ENCODE data around the gene LCE4A.
"Not testable (repeated sequence)": the region's sequence is repeated elsewhere in the genome, so short reads cannot be mapped to it uniquely, and the experiment has no call there.

The LCE4A gene

DNA sequence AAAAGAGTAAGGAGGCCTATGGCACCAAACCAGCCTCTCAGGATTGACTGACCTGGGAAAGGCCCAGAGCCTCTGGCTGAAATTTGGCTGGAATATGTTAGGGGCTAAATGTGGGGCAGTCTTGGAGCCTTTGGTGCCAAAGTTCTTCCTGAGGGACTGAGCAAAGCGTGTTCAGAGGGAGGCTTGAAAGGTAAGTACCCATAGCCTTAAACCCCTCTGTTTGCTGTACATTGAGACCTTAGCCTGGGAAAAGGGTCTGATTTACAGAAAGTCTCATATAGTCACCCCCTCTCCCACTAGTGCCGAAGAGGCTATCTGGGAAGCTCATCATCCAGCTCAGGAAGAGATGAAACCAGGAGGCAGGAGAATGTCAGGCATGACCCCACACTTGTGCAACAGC is at the start of gene LCE4A:
TSS of gene LCE4A (plus strand) at position 301 of the 400 bp plus-strand sequence. CDS start 916 bp downstream, outside the sequence.
- DNase-seq, result no peak

DNA sequence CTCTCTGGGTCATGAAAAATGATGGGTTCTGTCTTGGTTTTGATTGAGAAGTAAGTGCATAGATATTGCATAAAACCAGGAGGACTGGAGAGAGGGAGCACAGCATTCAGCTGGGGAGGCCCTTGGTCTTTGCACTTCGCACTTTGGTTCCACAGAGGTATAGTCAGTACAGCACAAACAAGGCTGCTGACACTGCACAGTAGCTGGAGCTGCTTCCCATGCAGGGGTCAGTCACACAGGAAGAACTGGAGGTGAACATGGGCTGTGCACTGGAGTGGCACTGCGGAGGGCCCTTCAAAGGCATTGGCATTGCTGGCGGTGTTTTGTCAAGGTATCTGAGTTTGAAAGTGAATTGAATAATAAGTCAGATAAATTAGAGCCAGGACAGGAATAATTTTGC is 49.3 kb upstream of the LCE4A start:
- no peak for DNase-seq

- no peak for DNase-seq
These were observed 44.9 kb upstream of the LCE4A start, which contains the start of gene LCE2D for GRCh38 chr1:152663098-152663497. LCE2D (plus strand) TSS chr1:152663380; CDS start chr1:152664106, 726 bp downstream.

GRCh38 chr1:152666171-152666570 is 41.8 kb upstream of the LCE4A start:
- DNase-seq, result not testable (repeated sequence)

GRCh38 chr1:152667648-152668047 is 40.3 kb upstream of the LCE4A start:
- no peak for DNase-seq

- no peak for DNase-seq
These were observed 34.9 kb upstream of the LCE4A start for GRCh38 chr1:152673016-152673415.

DNA sequence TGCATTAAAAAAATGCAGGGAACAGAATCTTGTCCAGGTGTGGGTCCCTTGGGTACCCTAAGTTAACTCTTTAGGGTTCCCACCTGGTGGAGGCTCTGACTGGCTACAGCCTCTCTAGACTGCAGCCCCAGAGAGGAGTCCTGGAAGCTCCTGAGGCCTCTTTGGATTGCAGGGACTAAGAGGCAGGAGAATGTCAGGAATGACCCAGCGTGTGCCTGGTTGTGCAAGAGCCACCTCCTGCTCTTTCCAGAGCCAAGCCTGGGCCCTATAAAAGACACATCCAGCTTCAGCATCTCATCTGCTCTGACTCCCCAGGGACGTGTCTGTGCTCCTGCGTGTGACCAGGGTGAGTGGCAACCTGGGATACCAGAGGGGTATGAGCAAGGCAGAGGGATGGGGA is 33.0 kb upstream of the LCE4A start, which contains the start of gene LCE2C:
TSS of gene LCE2C (plus strand) at position 297 of the 400 bp plus-strand sequence. CDS start 737 bp downstream, outside the sequence.
- not testable (repeated sequence) for DNase-seq

DNA sequence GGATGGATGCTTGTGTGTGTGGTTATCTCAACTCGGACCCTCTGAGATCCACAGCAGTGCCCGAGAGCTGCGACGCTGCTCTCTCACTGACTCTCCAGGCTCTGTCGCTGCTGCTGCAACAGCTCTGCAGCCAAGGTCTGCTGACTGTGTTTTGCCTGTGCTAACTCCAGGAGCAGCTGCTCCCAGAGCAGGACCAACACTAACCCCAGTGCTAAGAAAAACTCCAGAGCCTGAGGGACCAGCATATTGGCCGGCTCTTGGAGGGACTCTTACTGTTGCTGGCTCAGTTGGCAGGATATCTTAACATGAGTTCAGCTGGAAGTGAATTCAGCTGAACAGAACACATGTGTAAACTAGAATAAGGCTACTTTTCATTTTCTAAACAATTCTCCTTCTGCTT is 28.5 kb upstream of the LCE4A start:
- no peak for DNase-seq

GRCh38 chr1:152681616-152682015 is 26.3 kb upstream of the LCE4A start:
- DNase-seq, result no peak

- DNase-seq, result no peak
These were observed 24.1 kb upstream of the LCE4A start for GRCh38 chr1:152683846-152684245.

GRCh38 chr1:152685823-152686222 is 22.1 kb upstream of the LCE4A start, which contains the start of gene LCE2B:
LCE2B (plus strand) TSS chr1:152686123; CDS start chr1:152686844, 721 bp downstream.
- not testable (repeated sequence) for DNase-seq

- DNase-seq, result no peak
These were observed 10.0 kb upstream of the LCE4A start, which contains the start of gene LCE2A for GRCh38 chr1:152697701-152698600. LCE2A (plus strand) TSS chr1:152698345; CDS start chr1:152698902, 557 bp downstream.

DNA sequence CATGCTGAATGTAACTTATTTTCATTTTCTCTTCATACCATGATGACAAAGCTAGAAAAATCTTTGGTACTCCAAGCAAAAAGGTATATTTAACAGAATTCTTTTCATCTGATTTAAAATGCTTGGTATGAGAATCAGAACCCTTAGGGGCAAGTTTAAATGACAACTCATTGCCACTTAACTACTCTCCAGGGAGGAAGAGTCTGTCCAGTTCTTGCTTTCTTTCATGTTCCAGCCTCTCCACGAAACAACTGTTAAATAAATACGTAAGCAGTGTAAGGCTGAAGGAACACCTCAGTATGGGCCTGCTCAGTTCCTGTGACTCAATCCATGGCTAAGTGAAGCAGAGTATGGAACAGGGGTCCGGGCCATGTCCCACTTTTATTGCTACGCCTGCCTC is 8.2 kb upstream of the LCE4A start:
- DNase-seq, result no peak

DNA sequence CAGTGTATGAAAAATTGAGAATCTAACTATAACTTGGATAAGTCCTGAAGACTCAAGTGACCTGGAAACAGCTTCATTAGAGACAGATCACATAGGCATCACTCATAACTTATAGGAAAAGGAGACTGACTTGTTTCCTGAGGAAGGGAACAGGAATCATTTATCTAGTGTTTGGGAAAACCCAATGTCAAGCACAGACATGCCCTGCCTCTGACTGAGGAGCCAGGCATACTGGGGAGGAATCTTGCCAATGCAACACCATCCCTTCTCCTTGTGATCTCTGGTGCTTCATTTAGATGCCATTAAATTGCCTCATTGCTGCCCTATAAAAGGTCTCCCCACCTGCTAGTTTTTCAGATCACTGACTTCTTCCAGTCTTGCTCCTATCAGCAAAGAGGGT is 10.3 kb downstream of the LCE4A start:
- DNase-seq, result no peak

GRCh38 chr1:152725261-152725660 is 17.3 kb downstream of the LCE4A start:
- no peak for DNase-seq

DNA sequence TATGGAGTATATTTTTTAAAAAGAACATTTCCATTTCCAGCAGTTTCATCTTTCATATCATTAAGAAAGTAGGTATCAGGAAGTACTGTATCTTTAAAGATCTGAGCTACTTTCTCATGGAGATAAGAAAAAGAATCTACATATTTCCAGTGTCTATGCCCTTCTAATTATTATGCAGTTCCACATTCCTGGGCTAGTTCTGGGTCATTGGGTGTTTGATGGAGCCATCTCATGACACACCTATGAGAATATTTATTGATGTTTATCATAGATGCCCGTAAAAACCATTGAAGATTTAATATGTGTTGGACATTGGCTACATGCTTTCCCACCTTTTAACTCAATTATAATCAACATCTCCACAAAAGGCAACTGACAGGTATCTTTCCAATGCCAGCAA is 21.0 kb downstream of the LCE4A start:
- DNase-seq, result no peak

GRCh38 chr1:152735648-152736047 is 27.7 kb downstream of the LCE4A start:
- no peak for DNase-seq

- DNase-seq, result no peak
These were observed 30.0 kb downstream of the LCE4A start for GRCh38 chr1:152737997-152738396.

DNA sequence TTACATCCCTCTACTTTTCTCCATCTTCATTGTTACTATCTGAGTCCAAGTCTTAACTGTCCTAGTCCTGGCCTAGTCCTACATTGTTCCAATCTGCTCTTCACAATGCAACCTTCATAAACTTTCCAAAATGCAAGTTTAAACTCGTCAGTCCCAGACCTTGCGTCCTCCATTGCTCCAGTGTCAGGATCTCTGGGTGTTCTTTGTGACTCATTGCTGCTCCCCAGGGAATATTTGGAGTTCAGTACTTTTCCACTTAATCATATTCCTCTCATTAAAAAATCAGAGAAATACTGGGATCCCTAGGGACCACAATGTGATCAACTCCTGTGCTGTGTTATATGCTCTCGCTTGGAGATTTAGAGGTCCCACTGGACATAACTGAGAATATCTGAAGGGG is 31.9 kb downstream of the LCE4A start:
- DNase-seq, result no peak

DNA sequence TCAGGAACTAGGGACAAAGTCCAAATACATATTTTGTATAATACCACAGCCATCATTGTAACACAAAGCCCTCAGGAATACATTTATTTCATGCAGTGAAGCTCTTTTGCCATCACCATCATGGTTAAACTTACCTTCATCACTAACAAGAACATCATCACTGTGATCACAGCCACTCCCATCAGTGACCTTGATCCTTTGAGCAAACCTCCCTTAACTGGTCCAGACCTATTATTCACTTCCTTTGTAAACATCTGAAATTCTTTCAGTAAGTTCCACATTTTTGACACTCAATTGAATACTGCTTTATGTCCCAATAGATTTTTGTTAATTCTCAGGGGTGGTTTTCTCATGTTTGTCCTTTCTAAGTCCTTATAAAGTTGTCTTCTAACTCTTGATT is 33.7 kb downstream of the LCE4A start:
- no peak for DNase-seq

- no peak for DNase-seq
These were observed 35.6 kb downstream of the LCE4A start for GRCh38 chr1:152743371-152744145.

DNA sequence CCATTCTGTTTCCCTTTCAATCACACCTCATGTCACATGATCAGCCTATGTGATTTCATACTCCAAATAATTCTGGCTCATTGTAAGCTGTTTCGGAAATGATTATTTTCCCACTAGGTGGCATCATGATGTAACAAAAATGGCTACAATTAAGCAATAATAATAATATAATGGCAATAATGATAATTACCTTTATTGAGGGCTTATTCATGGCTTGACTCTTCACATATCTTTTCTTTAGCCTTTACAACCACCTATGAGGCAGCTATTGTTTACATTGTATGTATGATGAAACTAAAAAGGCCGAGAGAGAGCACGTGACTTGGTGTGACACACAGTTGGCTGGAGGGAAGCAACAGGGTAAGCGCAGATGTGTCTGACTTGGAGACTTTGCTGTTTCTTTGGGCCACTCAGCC is 37.3 kb downstream of the LCE4A start:
- DNase-seq, result no peak

GRCh38 chr1:152745765-152746444 is 37.9 kb downstream of the LCE4A start:
- DNase-seq, result no peak

Measured in CD4-positive, alpha-beta T cell treated with Interleukin-10 for 1 hour (primary cell).